Loucy (cell line): ENCODE data around the gene DMWD.

Experiments
- H2AFZ ChIP-seq: fragments of 200-600 bp; sonication (generic); 2 replicates; pipeline ENCODE4 v1.6.0; 2016; ENCODE audit warnings: antibody characterized with exemption, mild to moderate bottlenecking, low read length, moderate library complexity
- H3F3A ChIP-seq: fragments of 200-600 bp; 2 replicates; pipeline ENCODE4 v1.6.0; 2016; ENCODE audit warnings: antibody characterized with exemption, low read depth, mild to moderate bottlenecking
- H3K27me3 ChIP-seq: fragments of 200-600 bp; sonication (generic); 2 replicates; pipeline ENCODE4 v1.6.1; 2014; ENCODE audit warnings: low read length, mild to moderate bottlenecking; ENCODE audit not compliant: insufficient read depth, poor library complexity, severe bottlenecking
- H3K36me3 ChIP-seq: fragments of 200-600 bp; sonication (generic); 2 replicates; pipeline ENCODE4 v1.6.1; 2016; ENCODE audit warnings: low read length; ENCODE audit not compliant: insufficient read depth
- H3K4me1 ChIP-seq: fragments of 200-600 bp; sonication (generic); 2 replicates; pipeline ENCODE4 v1.5.1; 2014; ENCODE audit warnings: low read length, mild to moderate bottlenecking; ENCODE audit not compliant: insufficient read depth, poor library complexity, severe bottlenecking
- H3K4me2 ChIP-seq: fragments of 200-600 bp; sonication (generic); 2 replicates; pipeline ENCODE4 v1.6.0; 2014; ENCODE audit warnings: antibody characterized with exemption, low read length, low read depth, mild to moderate bottlenecking; ENCODE audit not compliant: poor library complexity, severe bottlenecking
- H3K4me3 ChIP-seq: fragments of 200-600 bp; sonication (generic); 2 replicates; pipeline ENCODE4 v1.5.1; 2014; ENCODE audit warnings: low read length, mild to moderate bottlenecking, mixed read lengths; ENCODE audit not compliant: poor library complexity, severe bottlenecking
- H3K79me2 ChIP-seq: fragments of 200-600 bp; sonication (generic); 2 replicates; pipeline ENCODE4 v1.6.1; 2014; ENCODE audit warnings: low read length; ENCODE audit not compliant: insufficient read depth
- H3K9ac ChIP-seq: fragments of 200-600 bp; sonication (generic); 2 replicates; pipeline ENCODE4 v1.6.0; 2014; ENCODE audit warnings: mild to moderate bottlenecking, low read depth, low read length, moderate library complexity; ENCODE audit not compliant: poor library complexity, severe bottlenecking
- H3K9me2 ChIP-seq: fragments of 200-600 bp; sonication (generic); replicated peaks from 2 replicates; pipeline ENCODE4 v1.6.1; 2016; ENCODE audit warnings: low read depth, low read length, mixed read lengths
- H3K9me3 ChIP-seq: fragments of 200-600 bp; sonication (generic); 2 replicates; pipeline ENCODE4 v1.6.1; 2014; ENCODE audit warnings: mild to moderate bottlenecking, antibody characterized with exemption, low read length, low read depth; ENCODE audit not compliant: insufficient read depth
- H4K20me1 ChIP-seq: fragments of 200-600 bp; sonication (generic); 2 replicates; pipeline ENCODE4 v1.6.0; 2014; ENCODE audit warnings: antibody characterized with exemption, low read length, mild to moderate bottlenecking; ENCODE audit not compliant: insufficient read depth, poor library complexity, severe bottlenecking
- EZH2phosphoT487 ChIP-seq: fragments of 200-600 bp; IDR thresholded peaks from 2 replicates; pipeline ENCODE4 v1.6.1; 2018; ENCODE audit warnings: antibody characterized with exemption, mild to moderate bottlenecking, moderate library complexity, borderline replicate concordance
- TF ChIP-seq, protein P1 (sequence below): fragments of 200-600 bp; sonication (generic); conservative IDR thresholded peaks from 2 replicates; pipeline ENCODE4 v1.5.1; 2014; ENCODE audit warnings: mild to moderate bottlenecking, antibody characterized with exemption, low read length

DMWD gene

DNA sequence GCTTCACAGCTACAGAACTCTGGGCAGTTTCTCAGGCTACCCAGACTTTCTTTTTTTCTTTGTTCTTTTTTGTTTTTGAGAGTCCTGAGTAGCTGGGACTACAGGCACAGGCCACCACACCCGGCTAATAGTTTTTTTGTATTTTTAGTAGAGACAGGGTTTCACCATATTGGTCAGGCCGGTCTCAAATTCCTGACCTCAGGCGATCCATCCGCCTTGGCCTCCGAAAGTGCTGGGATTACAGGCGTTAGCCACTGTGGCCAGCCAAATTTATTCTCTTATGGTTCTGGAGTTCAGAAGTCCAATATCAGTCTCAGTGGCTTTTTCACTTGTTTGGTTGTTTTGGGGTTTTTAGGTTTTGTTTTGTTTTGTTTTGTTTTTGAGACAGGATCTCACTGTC lies 47.0 kb downstream of the DMWD start:
- Histone ChIP-seq H3K27me3 (no peaks in the 10 kb centered on the region), H3K4me2 (no peak overlapping the region), H3K36me3 (no peaks in the 10 kb centered on the region), H3K79me2 (no peaks in the 10 kb centered on the region), H3K9ac (no peak overlapping the region), H3K4me3 (no peak overlapping the region), H2AFZ (no peak overlapping the region), H3K9me3 (no peaks in the 10 kb centered on the region), H3K4me1 (no peaks in the 10 kb centered on the region), H3K9me2 (no peaks in the 10 kb centered on the region), H3F3A (no peaks in the 10 kb centered on the region), H4K20me1 (no peaks in the 10 kb centered on the region)
- TF ChIP-seq EZH2phosphoT487, result no peak
- TF ChIP-seq, protein P1, sequence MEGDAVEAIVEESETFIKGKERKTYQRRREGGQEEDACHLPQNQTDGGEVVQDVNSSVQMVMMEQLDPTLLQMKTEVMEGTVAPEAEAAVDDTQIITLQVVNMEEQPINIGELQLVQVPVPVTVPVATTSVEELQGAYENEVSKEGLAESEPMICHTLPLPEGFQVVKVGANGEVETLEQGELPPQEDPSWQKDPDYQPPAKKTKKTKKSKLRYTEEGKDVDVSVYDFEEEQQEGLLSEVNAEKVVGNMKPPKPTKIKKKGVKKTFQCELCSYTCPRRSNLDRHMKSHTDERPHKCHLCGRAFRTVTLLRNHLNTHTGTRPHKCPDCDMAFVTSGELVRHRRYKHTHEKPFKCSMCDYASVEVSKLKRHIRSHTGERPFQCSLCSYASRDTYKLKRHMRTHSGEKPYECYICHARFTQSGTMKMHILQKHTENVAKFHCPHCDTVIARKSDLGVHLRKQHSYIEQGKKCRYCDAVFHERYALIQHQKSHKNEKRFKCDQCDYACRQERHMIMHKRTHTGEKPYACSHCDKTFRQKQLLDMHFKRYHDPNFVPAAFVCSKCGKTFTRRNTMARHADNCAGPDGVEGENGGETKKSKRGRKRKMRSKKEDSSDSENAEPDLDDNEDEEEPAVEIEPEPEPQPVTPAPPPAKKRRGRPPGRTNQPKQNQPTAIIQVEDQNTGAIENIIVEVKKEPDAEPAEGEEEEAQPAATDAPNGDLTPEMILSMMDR, result no peak

DNA sequence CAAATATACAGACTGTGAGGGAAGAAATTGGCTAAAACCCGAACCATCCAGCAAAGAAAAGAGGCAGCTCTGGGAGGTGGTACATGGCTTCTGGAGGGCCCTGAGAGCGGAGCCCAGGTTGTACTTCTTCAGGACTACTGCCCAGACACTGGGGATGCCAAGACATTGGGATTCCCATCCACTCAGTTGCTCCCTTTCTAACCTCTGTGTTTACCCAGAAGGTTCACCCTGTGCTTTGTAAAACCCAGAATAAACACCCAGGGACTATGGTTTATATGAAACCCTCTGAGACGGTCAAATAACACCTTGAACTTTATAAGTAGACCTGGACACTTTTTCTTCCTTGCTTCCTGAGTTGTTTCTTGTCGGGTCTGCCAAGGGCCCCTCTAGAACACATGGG lies 49.7 kb downstream of the DMWD start:
- Histone ChIP-seq H3K36me3 (no peaks in the 10 kb centered on the region), H3K4me2 (no peak overlapping the region), H3K4me1 (no peaks in the 10 kb centered on the region), H3K4me3 (no peak overlapping the region), H3F3A (no peaks in the 10 kb centered on the region), H3K9ac (no peak overlapping the region), H3K9me3 (no peaks in the 10 kb centered on the region), H3K79me2 (no peaks in the 10 kb centered on the region), H2AFZ (no peak overlapping the region), H3K9me2 (no peaks in the 10 kb centered on the region), H3K27me3 (no peaks in the 10 kb centered on the region), H4K20me1 (no peaks in the 10 kb centered on the region)
- TF ChIP-seq, protein P1, result no peak
- no peak for TF ChIP-seq EZH2phosphoT487

DNA sequence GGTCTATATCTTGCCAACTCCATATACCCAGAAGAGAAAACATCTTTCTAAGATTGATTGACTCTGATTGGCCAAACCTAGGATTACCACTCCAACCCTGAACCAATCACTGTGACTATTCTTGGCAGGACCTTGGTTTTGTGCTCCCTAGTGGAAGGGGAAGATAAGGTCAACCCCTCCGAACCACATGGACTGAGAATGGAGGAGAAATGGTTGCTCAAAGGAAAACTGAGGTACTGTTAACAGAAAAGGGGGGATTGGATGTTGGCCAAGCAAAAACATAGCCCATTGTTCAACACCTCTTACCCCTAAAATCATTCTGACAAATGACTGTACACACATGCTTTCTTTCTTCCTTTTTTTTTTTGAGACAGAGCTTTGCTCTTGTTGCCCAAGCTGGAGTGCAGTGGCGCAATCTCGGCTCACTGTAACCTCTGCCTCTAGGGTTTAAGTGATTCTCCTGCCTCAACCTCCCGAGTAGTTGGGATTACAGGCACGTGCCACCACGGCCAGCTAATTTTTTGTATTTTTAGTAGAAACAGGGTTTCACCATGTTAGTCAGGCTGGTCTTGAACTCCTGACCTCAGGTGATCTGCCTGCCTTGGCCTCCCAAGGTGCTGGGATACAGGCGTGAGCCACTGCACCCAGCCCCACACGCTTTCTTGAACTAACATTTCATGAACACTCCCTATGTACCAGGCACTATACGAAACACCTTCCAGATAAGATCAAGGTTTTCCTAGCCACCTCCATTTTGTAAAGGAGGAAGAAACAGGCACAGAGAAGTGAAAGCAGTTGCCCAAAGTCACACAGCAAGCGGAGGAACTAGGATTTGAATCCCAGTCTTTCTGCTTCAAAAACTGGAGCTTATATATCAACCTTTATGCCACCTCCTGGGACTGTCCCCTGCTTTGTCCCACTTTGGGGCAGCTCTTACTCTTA lies 52.9 kb downstream of the DMWD start:
- H3F3A ChIP-seq, result no peaks in the 10 kb centered on the region
- H3K4me2 ChIP-seq, result no peak overlapping the region
- no peaks in the 10 kb centered on the region for H3K9me2 ChIP-seq
- H4K20me1 ChIP-seq, result no peaks in the 10 kb centered on the region
- no peaks in the 10 kb centered on the region for H3K4me1 ChIP-seq
- no peak overlapping the region for H2AFZ ChIP-seq
- H3K9me3 ChIP-seq, result no peaks in the 10 kb centered on the region
- no peaks in the 10 kb centered on the region for H3K36me3 ChIP-seq
- TF ChIP-seq, protein P1, result no peak
- TF ChIP-seq EZH2phosphoT487, result no peak
- H3K9ac ChIP-seq, result no peak overlapping the region
- H3K27me3 ChIP-seq, result no peaks in the 10 kb centered on the region
- H3K4me3 ChIP-seq, result no peak overlapping the region
- H3K79me2 ChIP-seq, result no peaks in the 10 kb centered on the region
